ENCODE results near the gene KISS1. TPM values are rescaled to one million over a fixed set of nuclear protein-coding genes. Genes with fewer than 3 reads are reported as not detected.

Gene KISS1
- total RNA-seq, 3 donors from 2014 or later (not counting 1 experiment from before 2014, with no cell fraction given): not detected

DNA sequence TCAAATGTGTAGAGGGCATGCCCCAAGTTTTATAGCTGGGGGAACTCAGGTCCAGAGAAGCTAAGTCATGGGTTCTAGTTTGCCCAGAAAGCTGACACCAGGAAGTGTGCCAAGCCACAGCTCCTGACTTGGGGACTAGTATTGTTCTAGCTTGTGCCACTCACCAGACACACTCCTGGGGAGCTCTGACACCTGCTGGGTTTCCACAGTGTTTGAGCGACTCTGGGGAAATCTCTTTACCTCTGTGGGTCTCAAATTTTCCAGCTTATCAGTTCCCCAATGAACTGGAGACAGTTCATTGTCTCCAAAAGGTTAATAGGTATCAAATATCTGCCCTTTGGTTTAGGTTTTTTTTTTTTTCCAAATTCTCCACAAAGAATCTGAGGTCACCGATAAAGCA is 4.2 kb downstream of the KISS1 start:
- peaks cover 2% of the 10 kb centered on the region for H3K27me3 ChIP-seq (ENCODE audit: control insufficient read depth, insufficient read depth, low read length)
- H3K27ac ChIP-seq (ENCODE audit: low read length): no peak overlapping the region
- intact Hi-C loops (cut with micrococcal nuclease): no loop called here
- DNase-seq (no peak), ATAC-seq (no peak)
- H3K4me1 ChIP-seq (ENCODE audit: control insufficient read depth, insufficient read depth, low read length): peaks cover 13% of the 10 kb centered on the region
- peaks cover 0 to 20% of the 10 kb centered on the region in 2 donors for H3K4me1 Mint-ChIP-seq
- 88% methylated on average over 2 of the region's 2 CpGs for WGBS (ENCODE audit: insufficient coverage)
- no peaks in the 10 kb centered on the region for H3K9me3 ChIP-seq (ENCODE audit: control insufficient read depth, insufficient read depth, low read length)
- H3K4me3 ChIP-seq (ENCODE audit: low read length): no peak overlapping the region
- no peaks in the 10 kb centered on the region for H3K9me3 Mint-ChIP-seq
- no peak overlapping the region for H3K4me3 Mint-ChIP-seq
- H3K27me3 Mint-ChIP-seq (ENCODE audit: low read depth in 2 of 2): peaks cover 34 to 42% of the 10 kb centered on the region in 2 donors
- TF ChIP-seq, protein P1, sequence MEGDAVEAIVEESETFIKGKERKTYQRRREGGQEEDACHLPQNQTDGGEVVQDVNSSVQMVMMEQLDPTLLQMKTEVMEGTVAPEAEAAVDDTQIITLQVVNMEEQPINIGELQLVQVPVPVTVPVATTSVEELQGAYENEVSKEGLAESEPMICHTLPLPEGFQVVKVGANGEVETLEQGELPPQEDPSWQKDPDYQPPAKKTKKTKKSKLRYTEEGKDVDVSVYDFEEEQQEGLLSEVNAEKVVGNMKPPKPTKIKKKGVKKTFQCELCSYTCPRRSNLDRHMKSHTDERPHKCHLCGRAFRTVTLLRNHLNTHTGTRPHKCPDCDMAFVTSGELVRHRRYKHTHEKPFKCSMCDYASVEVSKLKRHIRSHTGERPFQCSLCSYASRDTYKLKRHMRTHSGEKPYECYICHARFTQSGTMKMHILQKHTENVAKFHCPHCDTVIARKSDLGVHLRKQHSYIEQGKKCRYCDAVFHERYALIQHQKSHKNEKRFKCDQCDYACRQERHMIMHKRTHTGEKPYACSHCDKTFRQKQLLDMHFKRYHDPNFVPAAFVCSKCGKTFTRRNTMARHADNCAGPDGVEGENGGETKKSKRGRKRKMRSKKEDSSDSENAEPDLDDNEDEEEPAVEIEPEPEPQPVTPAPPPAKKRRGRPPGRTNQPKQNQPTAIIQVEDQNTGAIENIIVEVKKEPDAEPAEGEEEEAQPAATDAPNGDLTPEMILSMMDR (IDR thresholded peaks at IDR 0.05): no peak
- no peaks in the 10 kb centered on the region for H3K36me3 Mint-ChIP-seq
- no peak overlapping the region for H3K27ac Mint-ChIP-seq
- H3K36me3 ChIP-seq (ENCODE audit: control insufficient read depth, insufficient read depth, low read length): no peaks in the 10 kb centered on the region

DNA sequence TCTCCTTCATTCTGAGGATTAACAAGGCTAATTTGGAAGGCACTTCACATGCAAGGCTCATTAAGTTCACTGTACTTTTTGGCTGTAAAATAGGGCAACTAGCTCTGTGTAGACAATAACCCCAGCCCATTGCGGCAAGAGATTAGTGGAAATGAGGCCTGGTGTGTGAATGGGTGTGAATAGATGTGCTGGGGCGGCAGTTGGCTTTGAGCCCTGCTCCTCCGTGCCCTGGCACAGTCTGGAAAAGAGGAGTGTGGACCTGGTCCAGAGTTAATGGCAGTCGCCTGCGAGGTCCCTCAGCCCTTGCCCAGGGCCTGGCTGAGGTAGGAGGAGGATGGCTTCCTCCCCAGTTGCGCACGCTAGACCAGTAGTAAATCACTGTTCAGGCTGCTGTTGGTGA is 4.8 kb downstream of the KISS1 start:
- H3K9me3 Mint-ChIP-seq: no peaks in the 10 kb centered on the region
- no peak for ATAC-seq
- no peak for DNase-seq
- Histone ChIP-seq H3K9me3 (ENCODE audit: control insufficient read depth, insufficient read depth, low read length) (no peaks in the 10 kb centered on the region), H3K27ac (ENCODE audit: low read length) (no peak overlapping the region), H3K4me1 (ENCODE audit: control insufficient read depth, insufficient read depth, low read length) (peaks cover 13% of the 10 kb centered on the region), H3K4me3 (ENCODE audit: low read length) (no peak overlapping the region), H3K27me3 (ENCODE audit: control insufficient read depth, insufficient read depth, low read length) (peaks cover 2% of the 10 kb centered on the region), H3K36me3 (ENCODE audit: control insufficient read depth, insufficient read depth, low read length) (no peaks in the 10 kb centered on the region)
- H3K27ac Mint-ChIP-seq: no peak overlapping the region
- H3K27me3 Mint-ChIP-seq (ENCODE audit: low read depth in 2 of 2): peaks cover 39 to 47% of the 10 kb centered on the region in 2 donors
- no peaks in the 10 kb centered on the region for H3K36me3 Mint-ChIP-seq
- intact Hi-C loops (cut with micrococcal nuclease): no loop called here
- TF ChIP-seq, protein P1 (IDR thresholded peaks at IDR 0.05): no peak
- WGBS (ENCODE audit: insufficient coverage): 89% methylated on average over 7 of the region's 7 CpGs
- peaks cover 0 to 20% of the 10 kb centered on the region in 2 donors for H3K4me1 Mint-ChIP-seq
- no peak overlapping the region for H3K4me3 Mint-ChIP-seq

DNA sequence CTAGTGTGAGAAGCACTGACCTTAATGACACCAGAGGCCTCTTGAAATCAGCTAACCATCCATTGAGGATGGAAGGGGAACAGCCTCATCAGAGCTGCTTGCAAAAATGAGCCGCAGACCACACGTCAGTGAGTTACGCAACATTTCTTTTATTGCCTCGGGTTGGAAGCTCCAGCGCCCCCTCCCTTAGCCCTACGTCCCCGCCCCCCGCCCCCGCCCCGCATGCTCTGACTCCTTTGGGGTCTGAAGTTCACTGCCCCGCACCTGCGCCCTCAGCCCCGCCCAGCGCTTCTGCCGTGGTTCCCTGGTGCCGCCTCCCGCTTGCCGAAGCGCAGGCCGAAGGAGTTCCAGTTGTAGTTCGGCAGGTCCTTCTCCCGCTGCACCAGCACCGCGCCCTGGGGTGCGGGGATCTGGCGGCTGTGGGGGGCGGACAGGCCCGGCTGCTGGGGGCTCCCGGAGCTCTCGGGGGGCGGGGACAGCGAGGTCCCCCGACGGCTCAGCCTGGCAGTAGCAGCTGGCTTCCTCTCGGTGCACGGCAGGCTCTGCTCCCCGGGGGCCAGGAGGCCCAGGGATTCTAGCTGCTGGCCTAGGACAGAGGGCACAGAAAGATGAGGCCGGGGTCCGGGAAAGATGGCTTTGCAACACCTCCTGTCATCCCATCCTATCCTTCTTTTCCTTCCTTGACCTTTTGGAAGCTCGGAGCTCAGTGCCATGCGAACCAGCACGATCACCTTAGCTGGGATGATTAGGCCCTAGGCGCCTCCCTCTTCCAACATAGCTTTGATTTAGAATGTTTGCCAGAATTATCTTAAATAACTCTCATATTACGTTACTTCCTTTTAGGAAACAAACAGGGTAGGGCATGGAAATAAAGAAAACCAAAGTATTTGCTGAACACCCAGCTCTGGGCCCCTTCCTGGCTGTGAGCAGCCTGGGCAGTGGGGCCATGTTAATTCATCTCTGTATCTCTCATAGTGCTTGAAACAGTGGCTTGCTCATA is 5.8 kb downstream of the KISS1 start:
- peak in 2 of 3 donors; percentile 54 to 74 for ATAC-seq
- Mint-ChIP-seq H3K27me3 (ENCODE audit: low read depth in 2 of 2) (peaks cover 39 to 47% of the 10 kb centered on the region in 2 donors), H3K4me3 (no peak overlapping the region), H3K36me3 (no peaks in the 10 kb centered on the region), H3K9me3 (no peaks in the 10 kb centered on the region), H3K27ac (no peak overlapping the region), H3K4me1 (peaks cover 0 to 20% of the 10 kb centered on the region in 2 donors)
- Histone ChIP-seq H3K4me1 (ENCODE audit: control insufficient read depth, insufficient read depth, low read length) (peaks cover 13% of the 10 kb centered on the region), H3K27me3 (ENCODE audit: control insufficient read depth, insufficient read depth, low read length) (peaks cover 2% of the 10 kb centered on the region), H3K36me3 (ENCODE audit: control insufficient read depth, insufficient read depth, low read length) (no peaks in the 10 kb centered on the region), H3K27ac (ENCODE audit: low read length) (no peak overlapping the region), H3K4me3 (ENCODE audit: low read length) (no peak overlapping the region), H3K9me3 (ENCODE audit: control insufficient read depth, insufficient read depth, low read length) (no peaks in the 10 kb centered on the region)
- TF ChIP-seq, protein P1 (IDR thresholded peaks at IDR 0.05): no peak
- DNase-seq: peak in 1 of 2 donors; percentile 65
- intact Hi-C loops (cut with micrococcal nuclease): no loop called here
- WGBS (ENCODE audit: insufficient coverage): 14% methylated on average over 43 of the region's 44 CpGs

All from natural killer cell (primary cell).